Measurements from ENCODE around the gene MAFG. TPM values are rescaled to one million over a fixed set of nuclear protein-coding genes. Genes with fewer than 3 reads are reported as not detected.

The MAFG gene
- total RNA-seq, 1 experiment from 2014 or later, result 29.8 TPM

- DNase-seq (ENCODE audit: low spot score), result no peak
- TF ChIP-seq CTCF (IDR thresholded peaks at IDR 0.05), result no peak
- no peak for TF ChIP-seq ATF3 (CRISPR knock-in tag; conservative IDR thresholded peaks at IDR 0.05)
- TF ChIP-seq ELF4 (CRISPR knock-in tag; IDR thresholded peaks at IDR 0.05; ENCODE audit: low read depth), result no peak
- no peak for TF ChIP-seq GTF2I (CRISPR knock-in tag; conservative IDR thresholded peaks at IDR 0.05)
- no peak for TF ChIP-seq NR3C1 (CRISPR knock-in tag; conservative IDR thresholded peaks at IDR 0.05; ENCODE audit: low read depth)
- no peak for TF ChIP-seq KAT7 (CRISPR knock-in tag; IDR thresholded peaks at IDR 0.05; ENCODE audit: borderline replicate concordance)
- TF ChIP-seq E2F4 (CRISPR knock-in tag; IDR thresholded peaks at IDR 0.05; ENCODE audit: borderline replicate concordance, low read depth), result no peak
- no peak for TF ChIP-seq IRF2 (CRISPR knock-in tag; IDR thresholded peaks at IDR 0.05; ENCODE audit: borderline replicate concordance, low read depth)
- no peak for TF ChIP-seq ZNF425 (CRISPR knock-in tag; conservative IDR thresholded peaks at IDR 0.05)
- no peak for TF ChIP-seq USF2 (CRISPR knock-in tag; IDR thresholded peaks at IDR 0.05)
- no peak for TF ChIP-seq ZMAT4 (CRISPR knock-in tag; IDR thresholded peaks at IDR 0.05)
- no peak for TF ChIP-seq SMAD4 (CRISPR knock-in tag; IDR thresholded peaks at IDR 0.05)
- TF ChIP-seq E2F1 (CRISPR knock-in tag; IDR thresholded peaks at IDR 0.05), result no peak
- TF ChIP-seq ZNF671 (CRISPR knock-in tag; IDR thresholded peaks at IDR 0.05), result no peak
- no peak for TF ChIP-seq EMX1 (CRISPR knock-in tag; IDR thresholded peaks at IDR 0.05)
- ChIA-PET CTCF (no interaction called here), POLR2A (no interaction called here)
- no peak overlapping the region for H3K4me3 Mint-ChIP-seq
- no peaks in the 10 kb centered on the region; the same call in 1 of the 2 replicates for H3K27me3 Mint-ChIP-seq (ENCODE audit: low read depth)
- H3K4me1 Mint-ChIP-seq, result peaks cover 3% of the 10 kb centered on the region; the same call in 1 of the 2 replicates
- no peak overlapping the region for H3K27ac Mint-ChIP-seq
- no peak for ATAC-seq
- no peaks in the 10 kb centered on the region for H3K9me3 Mint-ChIP-seq
- no peaks in the 10 kb centered on the region for H3K36me3 Mint-ChIP-seq
These were observed 20.1 kb downstream of the MAFG start for GRCh38 chr17:81907219-81908145.

Measured in WTC11 (cell line).